ENCODE data around the gene KPNA2. TPM values are rescaled to one million over a fixed set of nuclear protein-coding genes. Genes with fewer than 3 reads are reported as not detected.
A peak's percentile ranks its signal among the peaks of the same experiment; 100 is the strongest.
"Not testable (repeated sequence)": the region's sequence is repeated elsewhere in the genome, so short reads cannot be mapped to it uniquely, and the experiment has no call there.

Gene KPNA2
- polyA plus RNA-seq, 1 experiment: 151 TPM

GRCh38 chr17:68015081-68015723, 20.3 kb upstream of the KPNA2 start:
- DNase-seq (ENCODE audit: low read depth, low spot score): no peak
- no peak for TF ChIP-seq CTCF (IDR thresholded peaks at IDR 0.05; ENCODE audit: low read depth, low read length)
- Histone ChIP-seq H3K9me3 (ENCODE audit: control insufficient read depth, insufficient read depth, low read length) (no peaks in the 10 kb centered on the region), H3K4me3 (ENCODE audit: low read depth, low read length) (no peak overlapping the region), H3K27ac (ENCODE audit: low read depth, low read length) (no peak overlapping the region), H3K27me3 (ENCODE audit: control insufficient read depth, insufficient read depth, low read length) (peaks cover 2% of the 10 kb centered on the region)
- ChIA-PET CTCF (no interaction called here), POLR2A (no interaction called here)

DNA sequence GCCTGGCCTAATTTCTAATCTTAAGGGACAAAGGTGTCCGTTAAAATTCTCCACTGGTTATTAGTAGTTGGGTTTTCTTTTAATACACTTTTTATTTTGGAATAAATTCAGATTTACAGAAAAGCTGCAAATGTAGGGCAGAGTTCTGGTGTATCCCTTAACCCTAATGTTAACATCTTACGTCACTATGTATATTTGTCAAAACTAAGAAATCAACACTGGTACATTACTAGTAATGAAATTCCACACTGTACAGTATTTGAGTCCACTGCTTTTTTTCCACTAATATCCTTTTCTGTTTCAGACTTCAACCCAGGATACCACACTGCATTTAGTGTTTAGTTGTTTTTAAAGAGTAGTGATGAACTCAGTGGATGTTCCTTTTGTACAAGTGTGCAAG, 18.7 kb upstream of the KPNA2 start:
- Histone ChIP-seq H3K9me3 (ENCODE audit: control insufficient read depth, insufficient read depth, low read length) (no peaks in the 10 kb centered on the region), H3K27ac (ENCODE audit: low read depth, low read length) (no peak overlapping the region), H3K4me3 (ENCODE audit: low read depth, low read length) (no peak overlapping the region), H3K27me3 (ENCODE audit: control insufficient read depth, insufficient read depth, low read length) (peaks cover 2% of the 10 kb centered on the region)
- DNase-seq (ENCODE audit: low read depth, low spot score): no peak
- POLR2A ChIA-PET: interaction anchor here (0.6 kb wide), 1 partner anchor 138 kb away, joined by 6 read pairs; no protein-coding TSS in a partner anchor
- no peak for TF ChIP-seq CTCF (IDR thresholded peaks at IDR 0.05; ENCODE audit: low read depth, low read length)
- CTCF ChIA-PET: no interaction called here

DNA sequence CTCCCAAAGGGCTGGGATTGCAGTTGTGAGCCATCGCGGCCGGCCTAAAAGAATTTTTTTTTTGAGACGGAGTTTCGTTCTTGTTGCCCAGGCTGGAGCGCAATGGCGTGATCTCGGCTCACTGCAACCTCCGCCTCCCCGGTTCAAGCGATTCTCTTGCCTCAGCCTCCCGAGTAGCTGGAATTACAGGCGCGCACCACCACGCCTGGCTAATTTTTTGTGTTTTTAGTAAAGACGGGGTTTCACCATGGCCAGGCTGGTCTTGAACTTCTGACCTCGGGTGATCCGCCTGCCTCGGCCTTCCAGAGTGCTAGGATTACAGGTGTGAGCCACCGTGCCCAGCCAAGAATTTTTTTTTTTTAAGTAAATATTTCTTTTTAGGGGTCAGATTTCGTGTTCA, 17.0 kb upstream of the KPNA2 start:
- H3K4me3 ChIP-seq (ENCODE audit: low read depth, low read length); DNase-seq (ENCODE audit: low read depth, low spot score); H3K9me3 ChIP-seq (ENCODE audit: control insufficient read depth, insufficient read depth, low read length); H3K27ac ChIP-seq (ENCODE audit: low read depth, low read length); POLR2A ChIA-PET; CTCF ChIA-PET; H3K27me3 ChIP-seq (ENCODE audit: control insufficient read depth, insufficient read depth, low read length): not testable (repeated sequence)

- no peaks in the 10 kb centered on the region for H3K9me3 ChIP-seq (ENCODE audit: control insufficient read depth, insufficient read depth, low read length)
- H3K4me3 ChIP-seq (ENCODE audit: low read depth, low read length): no peak overlapping the region
- H3K27me3 ChIP-seq (ENCODE audit: control insufficient read depth, insufficient read depth, low read length): peaks cover 2% of the 10 kb centered on the region
- CTCF ChIA-PET: interaction anchor here (0.9 to 1.8 kb wide), 4 partner anchors 8 to 182 kb away, joined by 3 to 8 read pairs (median 4); no protein-coding TSS in a partner anchor
- TF ChIP-seq CTCF (IDR thresholded peaks at IDR 0.05; ENCODE audit: low read depth, low read length): no peak
- no peak overlapping the region for H3K27ac ChIP-seq (ENCODE audit: low read depth, low read length)
- POLR2A ChIA-PET: interaction anchor here (1.5 kb wide), 2 partner anchors 16 to 25 kb away, joined by 5 to 9 read pairs; partner anchors contain the start of gene KPNA2
- no peak for DNase-seq (ENCODE audit: low read depth, low spot score)
Observed at GRCh38 chr17:68019336-68019674, 16.2 kb upstream of the KPNA2 start.

GRCh38 chr17:68019675-68020408, 15.7 kb upstream of the KPNA2 start:
- peak; percentile 93 for DNase-seq (ENCODE audit: low read depth, low spot score)
- Histone ChIP-seq H3K27ac (ENCODE audit: low read depth, low read length) (peak overlapping the region; percentile 57), H3K4me3 (ENCODE audit: low read depth, low read length) (peak overlapping the region; percentile 66), H3K9me3 (ENCODE audit: control insufficient read depth, insufficient read depth, low read length) (no peaks in the 10 kb centered on the region), H3K27me3 (ENCODE audit: control insufficient read depth, insufficient read depth, low read length) (peaks cover 2% of the 10 kb centered on the region)
- ChIA-PET CTCF (interaction anchor here (0.6 to 1.8 kb wide), 8 partner anchors 8 to 417 kb away, joined by 3 to 8 read pairs (median 3); no protein-coding TSS in a partner anchor), POLR2A (interaction anchor here (1.5 kb wide), 2 partner anchors 16 to 25 kb away, joined by 5 to 9 read pairs; partner anchors contain the start of gene KPNA2)
- TF ChIP-seq CTCF (IDR thresholded peaks at IDR 0.05; ENCODE audit: low read depth, low read length): peak; percentile 43

Measured in AG04450 (cell line).